OCI-LY3 (cell line): ENCODE data around the gene MAP3K2.

Source experiments
- CTCF ChIP-seq: fragments of 200-600, 300-600 bp; sonication (generic); IDR thresholded peaks from 2 replicates; pipeline ENCODE4 v1.5.1; 2014; ENCODE audit warnings: antibody characterized with exemption, low read length, low read depth
- EZH2phosphoT487 ChIP-seq: fragments of 200-600 bp; shearing (Covaris generic); IDR thresholded peaks from 2 replicates; pipeline ENCODE4 v1.6.1; 2018; ENCODE audit warnings: antibody characterized with exemption, mixed run types, low read depth

- TF ChIP-seq CTCF (no peak), EZH2phosphoT487 (no peak)
These were observed 30.7 kb upstream of the MAP3K2 start, which contains the start of gene PROC for GRCh38 chr2:127418300-127419111.
